Measurements from ENCODE around the gene KEAP1. TPM values are rescaled to one million over a fixed set of nuclear protein-coding genes. Genes with fewer than 3 reads are reported as not detected.
A peak's percentile ranks its signal among the peaks of the same experiment; 100 is the strongest.
"Not testable (repeated sequence)": the region's sequence is repeated elsewhere in the genome, so short reads cannot be mapped to it uniquely, and the experiment has no call there.

The KEAP1 gene
- total and polyA plus RNA-seq, 2 donors (not counting 3 experiments of a cell fraction or from before 2014, with no cell fraction given), result 81.4 to 91.1 TPM

DNA sequence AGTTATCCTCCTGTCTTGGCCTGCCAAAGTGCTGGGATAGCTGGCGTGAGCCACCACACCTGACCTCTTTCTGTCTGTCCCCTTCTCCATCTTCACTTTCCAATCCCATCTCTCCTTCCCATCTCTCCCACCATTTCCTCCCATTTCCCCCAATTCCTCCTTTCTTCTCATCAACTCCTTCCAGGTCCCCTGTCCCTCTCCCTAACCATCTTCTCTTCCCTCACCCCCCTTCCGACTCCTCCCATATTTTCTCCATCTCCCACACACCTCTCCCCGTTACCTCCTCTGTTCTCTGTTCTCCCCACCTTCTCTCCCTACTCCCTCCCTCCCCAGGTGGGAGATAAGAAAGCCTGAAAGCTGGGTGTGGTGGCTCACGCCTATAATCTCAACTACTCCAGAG, 40.6 kb downstream of the KEAP1 start:
- POLR2A ChIA-PET, result no interaction called here
- dilution Hi-C loops (cut with MboI; ENCODE audit: extremely low pct_ligation_motif_present, low sequenced_read_pairs) (no loop called here), intact Hi-C loops (cut with micrococcal nuclease) (no loop called here)
- CTCF ChIA-PET, result interaction anchor here (1.8 kb wide), 1 partner anchor 21 kb away, joined by 5 read pairs; no protein-coding TSS in a partner anchor
- H3K27ac ChIP-seq (ENCODE audit: insufficient read depth, low read depth, low read length), result no peak overlapping the region
- TF ChIP-seq EZH2 (IDR thresholded peaks at IDR 0.05; ENCODE audit: borderline replicate concordance, low read depth, low read length, severe bottlenecking) (no peak), GATA2 (IDR thresholded peaks at IDR 0.05; ENCODE audit: insufficient read depth, insufficient read length, low read depth, low read length) (no peak), POLR2AphosphoS5 (IDR thresholded peaks at IDR 0.05; ENCODE audit: insufficient read depth, low read depth, low read length) (no peak), POLR2A (IDR thresholded peaks at IDR 0.05; ENCODE audit: low read depth, low read length) (no peak), JUN (IDR thresholded peaks at IDR 0.05; ENCODE audit: borderline replicate concordance, insufficient read depth, insufficient read length, low read depth) (no peak), FOS (IDR thresholded peaks at IDR 0.05; ENCODE audit: borderline replicate concordance, insufficient read depth, low read length) (no peak), MYC (IDR thresholded peaks at IDR 0.05; ENCODE audit: low read depth, low read length) (no peak)
- TF ChIP-seq, protein P1, sequence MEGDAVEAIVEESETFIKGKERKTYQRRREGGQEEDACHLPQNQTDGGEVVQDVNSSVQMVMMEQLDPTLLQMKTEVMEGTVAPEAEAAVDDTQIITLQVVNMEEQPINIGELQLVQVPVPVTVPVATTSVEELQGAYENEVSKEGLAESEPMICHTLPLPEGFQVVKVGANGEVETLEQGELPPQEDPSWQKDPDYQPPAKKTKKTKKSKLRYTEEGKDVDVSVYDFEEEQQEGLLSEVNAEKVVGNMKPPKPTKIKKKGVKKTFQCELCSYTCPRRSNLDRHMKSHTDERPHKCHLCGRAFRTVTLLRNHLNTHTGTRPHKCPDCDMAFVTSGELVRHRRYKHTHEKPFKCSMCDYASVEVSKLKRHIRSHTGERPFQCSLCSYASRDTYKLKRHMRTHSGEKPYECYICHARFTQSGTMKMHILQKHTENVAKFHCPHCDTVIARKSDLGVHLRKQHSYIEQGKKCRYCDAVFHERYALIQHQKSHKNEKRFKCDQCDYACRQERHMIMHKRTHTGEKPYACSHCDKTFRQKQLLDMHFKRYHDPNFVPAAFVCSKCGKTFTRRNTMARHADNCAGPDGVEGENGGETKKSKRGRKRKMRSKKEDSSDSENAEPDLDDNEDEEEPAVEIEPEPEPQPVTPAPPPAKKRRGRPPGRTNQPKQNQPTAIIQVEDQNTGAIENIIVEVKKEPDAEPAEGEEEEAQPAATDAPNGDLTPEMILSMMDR (IDR thresholded peaks at IDR 0.05; ENCODE audit: extremely low read depth in 1 of 2, insufficient read depth in 1 of 2, low read depth in 1 of 2, low read length in 2 of 2), result no peak
- TF ChIP-seq, protein P2, sequence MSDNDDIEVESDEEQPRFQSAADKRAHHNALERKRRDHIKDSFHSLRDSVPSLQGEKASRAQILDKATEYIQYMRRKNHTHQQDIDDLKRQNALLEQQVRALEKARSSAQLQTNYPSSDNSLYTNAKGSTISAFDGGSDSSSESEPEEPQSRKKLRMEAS (IDR thresholded peaks at IDR 0.05; ENCODE audit: insufficient read depth, insufficient read length), result no peak
- no peaks in the 10 kb centered on the region for H4K20me1 ChIP-seq (replicated peaks; ENCODE audit: control insufficient read depth, extremely low read depth, insufficient read depth, low read length)
- no peaks in the 10 kb centered on the region for H3K79me2 ChIP-seq (ENCODE audit: control insufficient read depth, insufficient read depth, low read length)
- H3K36me3 ChIP-seq (ENCODE audit: control insufficient read depth in 2 of 2, extremely low read depth in 1 of 2, insufficient read depth in 2 of 2, low read length in 2 of 2), result peaks cover 3 to 10% of the 10 kb centered on the region in 2 experiments
- no peak for FAIRE-seq
- H3K4me2 ChIP-seq (ENCODE audit: insufficient read depth, low read length), result no peak overlapping the region
- BruUV-seq (replicated peaks), result no TSS peak
- DNase-seq (ENCODE audit: low read depth, low spot score), result no peak
- no peaks in the 10 kb centered on the region for H3K27me3 ChIP-seq (ENCODE audit: control insufficient read depth in 2 of 2, insufficient read depth in 2 of 2, low read length in 2 of 2)
- H3K9me1 ChIP-seq (replicated peaks; ENCODE audit: control insufficient read depth, extremely low read depth, insufficient read depth, low read length), result no peaks in the 10 kb centered on the region
- H3K9ac ChIP-seq (replicated peaks; ENCODE audit: extremely low read depth, insufficient read depth, low read length), result no peak overlapping the region
- no peaks in the 10 kb centered on the region for H3K9me3 ChIP-seq (replicated peaks; ENCODE audit: control insufficient read depth, insufficient read depth, low read length)
- no peak overlapping the region for H3K4me3 ChIP-seq (replicated peaks in 1 of 3; ENCODE audit: insufficient read depth in 1 of 3, low read depth in 1 of 3, low read length in 3 of 3)
- H3K4me1 ChIP-seq (ENCODE audit: control insufficient read depth, extremely low read depth, insufficient read depth, low read length), result no peaks in the 10 kb centered on the region
- H2AFZ ChIP-seq (ENCODE audit: low read depth, low read length), result no peak overlapping the region

DNA sequence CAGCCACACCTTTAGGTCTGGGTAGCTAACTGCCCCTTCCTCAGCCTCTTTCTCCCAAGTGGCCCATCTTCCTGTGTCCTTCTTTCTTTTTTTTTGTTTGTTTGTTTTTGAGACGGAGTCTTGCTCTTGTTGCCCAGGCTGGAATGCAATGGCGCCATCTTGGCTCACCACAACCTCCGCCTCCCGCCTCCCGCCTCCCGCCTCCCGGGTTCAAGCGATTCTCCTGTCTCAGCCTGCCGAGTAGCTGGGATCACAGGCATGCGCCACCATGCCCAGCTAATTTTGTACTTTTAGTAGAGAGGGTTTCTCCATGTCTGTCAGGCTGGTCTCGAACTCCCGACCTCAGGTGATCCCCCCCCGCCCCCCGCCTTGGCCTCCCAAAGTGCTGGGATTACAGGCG, 41.1 kb downstream of the KEAP1 start:
- FAIRE-seq, result peak; percentile 18
- CTCF ChIA-PET, result interaction anchor here (1.1 to 1.8 kb wide), 3 partner anchors 17 to 28 kb away, joined by 3 to 5 read pairs (median 5); no protein-coding TSS in a partner anchor
- H3K36me3 ChIP-seq (ENCODE audit: control insufficient read depth in 2 of 2, extremely low read depth in 1 of 2, insufficient read depth in 2 of 2, low read length in 2 of 2); H3K4me1 ChIP-seq (ENCODE audit: control insufficient read depth, extremely low read depth, insufficient read depth, low read length); H2AFZ ChIP-seq (ENCODE audit: low read depth, low read length); H3K9ac ChIP-seq (replicated peaks; ENCODE audit: extremely low read depth, insufficient read depth, low read length); DNase-seq (ENCODE audit: low read depth, low spot score); BruUV-seq (replicated peaks); H3K27me3 ChIP-seq (ENCODE audit: control insufficient read depth in 2 of 2, insufficient read depth in 2 of 2, low read length in 2 of 2); H3K4me3 ChIP-seq (replicated peaks in 1 of 3; ENCODE audit: insufficient read depth in 1 of 3, low read depth in 1 of 3, low read length in 3 of 3); H3K4me2 ChIP-seq (ENCODE audit: insufficient read depth, low read length); H3K79me2 ChIP-seq (ENCODE audit: control insufficient read depth, insufficient read depth, low read length); H3K9me1 ChIP-seq (replicated peaks; ENCODE audit: control insufficient read depth, extremely low read depth, insufficient read depth, low read length); H3K9me3 ChIP-seq (replicated peaks; ENCODE audit: control insufficient read depth, insufficient read depth, low read length); H4K20me1 ChIP-seq (replicated peaks; ENCODE audit: control insufficient read depth, extremely low read depth, insufficient read depth, low read length); dilution Hi-C loops (cut with MboI; ENCODE audit: extremely low pct_ligation_motif_present, low sequenced_read_pairs); intact Hi-C loops (cut with micrococcal nuclease); POLR2A ChIA-PET; H3K27ac ChIP-seq (ENCODE audit: insufficient read depth, low read depth, low read length): not testable (repeated sequence)

All from endothelial cell of umbilical vein (primary cell).